Fibroblast of skin of back (primary cell): ENCODE measurements around the gene HSPA12B.
"Not testable (repeated sequence)": the region's sequence is repeated elsewhere in the genome, so short reads cannot be mapped to it uniquely, and the experiment has no call there.

ENCODE experiments used
- DNase-seq: peaks from one replicate; pipeline ENCODE4 v3.0.0-alpha.2; 2013

Gene HSPA12B

DNA sequence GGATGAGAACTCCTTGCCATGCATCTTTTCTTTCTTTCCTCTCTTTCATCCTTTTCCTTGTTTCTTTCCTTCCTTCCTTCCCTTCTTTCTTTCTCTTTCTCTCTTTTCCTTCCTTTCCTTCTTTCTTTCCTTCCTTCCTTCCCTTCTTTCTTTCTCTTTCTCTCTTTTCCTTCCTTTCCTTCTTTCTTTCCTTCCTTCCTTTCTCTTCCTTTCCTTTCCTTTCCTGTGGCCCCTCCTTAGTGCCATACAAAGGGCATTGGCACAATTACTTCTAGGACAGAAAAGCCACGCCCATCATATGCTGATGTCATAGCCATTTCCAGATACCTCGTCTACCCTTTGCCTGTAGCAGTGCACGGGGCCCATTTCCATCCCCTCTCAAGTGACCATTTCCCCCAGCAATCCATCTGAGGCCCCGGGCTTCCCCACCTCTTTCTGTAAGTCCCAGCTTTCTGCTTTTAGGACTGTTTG lies 56.2 kb downstream of the HSPA12B start:
- DNase-seq, result no peak

DNA sequence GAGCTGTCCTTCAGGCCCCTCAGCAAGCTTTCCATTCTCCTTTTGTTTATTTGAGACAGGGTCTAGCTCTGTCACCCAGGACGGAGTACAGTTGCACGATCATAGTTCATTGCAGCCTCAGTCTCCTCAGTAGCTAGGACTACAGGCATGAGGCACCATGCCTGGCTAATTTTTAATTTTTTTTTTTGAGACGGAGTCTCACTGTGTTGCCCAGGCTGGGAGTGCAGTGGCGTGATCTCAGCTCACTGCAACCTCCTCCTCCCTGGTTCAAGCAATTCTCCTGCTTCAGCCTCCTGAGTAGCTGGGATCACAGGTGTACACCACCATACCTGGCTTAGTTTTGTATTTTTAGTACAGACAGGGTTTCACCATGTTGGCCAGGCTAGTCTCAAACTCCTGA lies 56.7 kb downstream of the HSPA12B start:
- not testable (repeated sequence) for DNase-seq

DNA sequence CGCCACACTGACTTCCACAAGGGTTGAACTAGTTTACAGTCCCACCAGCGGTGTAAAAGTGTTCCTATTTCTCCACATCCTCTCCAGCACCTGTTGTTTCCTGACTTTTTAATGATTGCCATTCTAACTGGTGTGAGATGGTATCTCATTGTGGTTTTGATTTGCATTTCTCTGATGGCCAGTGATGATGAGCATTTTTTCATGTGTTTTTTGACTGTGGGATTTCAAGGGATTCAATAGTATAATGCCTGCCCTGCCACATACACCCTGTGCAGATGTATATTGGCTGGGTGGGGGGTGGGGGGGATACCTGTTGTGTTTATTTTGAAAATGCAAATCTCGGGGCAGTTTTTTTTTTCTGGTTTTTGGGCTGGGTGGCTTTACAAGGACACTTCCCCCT lies 61.7 kb downstream of the HSPA12B start:
- DNase-seq, result not testable (repeated sequence)

DNA sequence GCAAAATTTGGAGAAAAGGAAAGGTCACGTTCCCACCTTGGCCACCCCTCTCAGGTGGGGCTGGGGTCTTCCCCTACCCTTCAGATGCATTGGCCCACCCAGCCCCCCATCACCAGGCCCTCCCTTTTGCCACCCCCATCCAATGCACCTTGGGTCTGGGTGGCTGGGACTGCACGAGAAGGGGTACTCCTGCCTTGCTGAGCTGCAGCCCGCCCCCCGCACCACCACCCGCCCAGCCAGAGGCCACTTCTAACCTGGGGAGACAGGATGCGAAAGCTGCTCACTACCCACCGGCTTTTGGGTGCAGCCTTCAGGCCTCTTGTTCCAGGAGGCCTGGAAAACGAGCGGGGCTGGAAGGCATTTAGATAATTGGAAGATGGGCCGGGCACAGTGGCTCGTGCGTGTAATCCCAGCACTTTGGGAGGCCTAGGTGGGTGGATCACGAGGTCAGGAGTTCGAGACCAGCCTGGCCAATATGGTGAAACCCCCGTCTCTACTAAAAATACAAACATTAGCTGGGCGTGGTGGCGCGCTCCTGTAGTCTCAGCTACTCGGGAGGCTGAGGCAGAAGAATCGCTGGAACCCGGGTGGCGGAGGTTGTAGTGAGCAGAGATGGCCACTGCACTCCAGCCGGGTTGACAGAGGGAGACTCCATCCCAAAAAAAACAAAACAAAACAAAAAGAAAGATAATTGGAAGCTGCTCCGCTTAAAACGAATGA lies 62.4 kb downstream of the HSPA12B start:
- DNase-seq, result no peak

DNA sequence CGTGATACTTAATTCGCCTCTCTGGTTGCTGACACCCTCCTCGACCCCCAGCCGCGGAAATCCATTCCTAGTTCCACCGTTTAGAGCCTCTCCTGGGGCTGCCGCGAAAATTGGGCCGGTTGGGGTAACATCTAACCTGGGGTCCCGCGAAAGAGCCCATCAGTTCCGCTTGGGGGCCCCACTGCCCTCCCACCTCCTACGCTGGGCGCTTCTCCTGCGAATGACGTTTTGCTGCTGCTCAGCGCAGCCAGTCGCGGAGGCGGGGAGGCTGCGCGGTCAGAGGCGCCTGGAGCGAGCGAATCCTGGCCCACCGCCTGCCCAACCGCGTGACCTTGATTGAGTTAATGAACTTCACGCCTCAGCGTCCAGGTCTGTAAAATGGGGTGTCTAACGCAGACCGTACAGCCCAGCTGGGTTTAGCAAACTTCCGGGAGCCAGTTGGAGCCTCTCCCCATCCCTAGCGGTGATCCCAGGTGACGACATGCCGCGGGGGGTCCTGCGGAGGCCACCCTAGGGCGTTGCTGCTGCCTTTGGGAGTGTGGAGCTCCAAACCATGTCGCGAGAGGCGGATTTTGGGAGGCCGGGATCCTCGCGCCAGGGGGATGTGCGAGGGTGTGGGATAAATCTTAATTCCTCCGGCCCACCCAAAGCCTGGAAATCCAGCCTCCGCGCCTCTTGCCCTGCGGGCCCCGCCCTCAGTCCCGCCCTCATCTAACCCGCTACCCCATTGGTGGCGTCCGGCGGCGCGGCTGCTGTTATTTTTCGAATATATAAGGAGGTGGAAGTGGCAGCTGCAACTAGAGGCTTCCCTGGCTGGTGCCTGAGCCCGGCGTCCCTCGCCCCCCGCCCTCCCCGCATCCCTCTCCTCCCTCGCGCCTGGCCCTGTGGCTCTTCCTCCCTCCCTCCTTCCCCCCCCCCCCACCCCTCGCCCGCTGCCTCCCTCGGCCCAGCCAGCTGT lies 63.3 kb downstream of the HSPA12B start, which contains the start of gene CDC25B:
TSS of gene CDC25B (plus strand) at position 800 of the 958 bp plus-strand sequence. CDS start 222 bp downstream, outside the sequence.
- DNase-seq, result peak; percentile 95

DNA sequence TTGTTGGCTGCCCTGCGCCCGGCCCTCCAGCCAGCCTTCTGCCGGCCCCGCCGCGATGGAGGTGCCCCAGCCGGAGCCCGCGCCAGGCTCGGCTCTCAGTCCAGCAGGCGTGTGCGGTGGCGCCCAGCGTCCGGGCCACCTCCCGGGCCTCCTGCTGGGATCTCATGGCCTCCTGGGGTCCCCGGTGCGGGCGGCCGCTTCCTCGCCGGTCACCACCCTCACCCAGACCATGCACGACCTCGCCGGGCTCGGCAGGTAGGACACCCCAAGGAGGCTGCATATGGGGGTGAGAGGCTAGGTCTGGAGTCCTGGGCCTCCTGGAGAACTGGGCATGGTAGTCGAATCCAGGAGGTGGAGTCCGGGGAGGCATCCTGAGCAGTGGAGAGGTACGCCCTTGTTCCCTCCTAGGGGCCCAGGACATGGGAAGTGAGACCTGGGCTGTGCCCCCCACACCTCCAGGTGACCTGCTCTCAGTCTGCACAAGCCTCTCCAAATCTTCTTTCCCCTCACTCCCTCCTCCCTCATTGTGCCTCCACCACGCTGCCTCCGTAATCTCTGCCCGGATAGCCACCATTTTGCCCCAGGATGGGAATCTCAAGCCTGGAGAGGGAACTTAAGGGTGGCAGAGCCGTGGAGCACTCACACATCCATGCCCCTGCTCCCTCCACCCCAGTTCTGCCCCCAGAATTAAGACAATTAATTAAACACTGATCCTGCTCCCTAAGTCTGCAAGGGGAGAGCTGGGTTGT lies 64.2 kb downstream of the HSPA12B start:
- no peak for DNase-seq

DNA sequence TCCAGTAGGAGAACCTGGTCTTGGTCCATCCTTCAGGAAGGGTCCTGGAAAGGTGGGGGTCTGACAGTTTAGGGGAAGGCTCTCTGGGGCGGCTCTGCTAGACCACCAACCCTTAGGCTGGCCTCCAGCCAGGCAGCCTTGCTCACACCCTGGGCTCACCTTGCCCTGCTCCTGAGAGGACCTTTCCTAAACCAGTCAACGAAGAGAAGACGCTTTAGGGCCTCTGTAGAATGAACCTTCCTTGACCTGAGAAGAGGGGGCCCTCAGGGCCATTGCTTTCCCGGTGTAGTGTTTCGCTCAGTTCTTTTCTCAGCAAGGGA lies 64.7 kb downstream of the HSPA12B start:
- DNase-seq, result no peak

DNA sequence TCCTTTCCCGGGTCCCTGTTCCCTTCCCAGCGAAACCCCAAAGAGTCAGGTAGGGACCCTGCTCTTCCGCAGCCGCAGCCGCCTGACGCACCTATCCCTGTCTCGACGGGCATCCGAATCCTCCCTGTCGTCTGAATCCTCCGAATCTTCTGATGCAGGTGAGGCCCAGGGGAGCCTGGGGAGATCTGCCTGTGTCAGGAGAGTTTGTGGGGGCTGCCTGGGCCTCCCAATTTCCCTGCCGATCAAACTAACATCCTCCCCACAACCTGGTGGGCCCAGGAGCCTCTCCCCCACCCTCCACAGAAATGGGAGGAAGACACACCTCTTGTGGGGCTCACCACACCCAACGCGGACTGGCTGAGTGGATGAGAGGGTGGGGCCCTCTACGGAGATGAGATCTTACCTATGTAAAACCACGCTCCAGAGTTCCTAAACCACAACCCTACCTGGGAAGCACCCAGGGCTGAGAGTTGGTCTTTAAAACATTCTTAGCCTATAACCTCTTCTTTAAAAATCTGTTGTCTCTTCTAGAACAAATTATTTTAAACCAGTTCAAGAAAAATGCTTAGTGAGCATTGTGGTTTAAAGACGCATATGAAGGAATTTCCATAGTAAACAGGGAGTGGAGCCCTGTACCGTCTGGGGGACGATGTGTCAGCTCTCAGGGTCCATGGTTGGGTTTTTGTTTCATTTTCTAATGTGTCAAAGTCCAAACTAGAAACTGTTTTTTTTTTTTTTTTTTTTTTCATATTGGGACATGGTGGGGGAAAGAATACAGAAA lies 65.3 kb downstream of the HSPA12B start:
- peak; percentile 55 for DNase-seq

DNA sequence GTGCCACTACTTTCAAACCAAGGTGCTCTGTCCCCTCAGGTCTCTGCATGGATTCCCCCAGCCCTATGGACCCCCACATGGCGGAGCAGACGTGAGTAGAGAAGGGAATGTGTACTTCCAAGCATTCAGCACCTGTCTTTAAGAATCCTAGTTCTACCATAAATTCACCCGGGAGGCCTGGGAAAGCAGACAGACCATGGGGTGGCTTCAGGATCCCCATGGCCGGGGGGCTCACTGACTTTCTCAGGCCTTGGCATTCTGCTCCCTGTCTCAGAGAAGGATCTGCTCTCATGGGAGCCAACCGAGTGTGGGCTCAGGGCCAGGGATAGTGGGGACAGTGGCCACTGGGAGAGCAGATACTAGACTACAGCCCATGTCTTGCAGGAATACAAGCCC lies 65.9 kb downstream of the HSPA12B start:
- no peak for DNase-seq

DNA sequence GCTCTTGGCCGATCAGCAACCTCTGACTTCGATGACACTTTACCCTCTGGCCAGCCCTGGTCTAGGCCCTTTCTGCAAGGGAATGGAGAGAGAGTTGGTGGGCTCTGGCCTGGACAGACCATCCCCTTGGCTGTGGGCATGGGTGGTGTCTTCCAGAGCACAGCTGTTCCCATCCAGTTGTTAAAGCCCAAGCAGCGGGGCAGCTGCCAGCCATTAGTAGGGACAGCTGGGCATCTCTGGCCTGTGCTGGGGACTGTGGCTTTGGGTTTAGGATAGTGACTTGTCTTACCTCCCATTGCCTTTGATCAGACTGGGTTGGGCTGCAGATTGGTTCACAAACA lies 66.4 kb downstream of the HSPA12B start:
- no peak for DNase-seq

DNA sequence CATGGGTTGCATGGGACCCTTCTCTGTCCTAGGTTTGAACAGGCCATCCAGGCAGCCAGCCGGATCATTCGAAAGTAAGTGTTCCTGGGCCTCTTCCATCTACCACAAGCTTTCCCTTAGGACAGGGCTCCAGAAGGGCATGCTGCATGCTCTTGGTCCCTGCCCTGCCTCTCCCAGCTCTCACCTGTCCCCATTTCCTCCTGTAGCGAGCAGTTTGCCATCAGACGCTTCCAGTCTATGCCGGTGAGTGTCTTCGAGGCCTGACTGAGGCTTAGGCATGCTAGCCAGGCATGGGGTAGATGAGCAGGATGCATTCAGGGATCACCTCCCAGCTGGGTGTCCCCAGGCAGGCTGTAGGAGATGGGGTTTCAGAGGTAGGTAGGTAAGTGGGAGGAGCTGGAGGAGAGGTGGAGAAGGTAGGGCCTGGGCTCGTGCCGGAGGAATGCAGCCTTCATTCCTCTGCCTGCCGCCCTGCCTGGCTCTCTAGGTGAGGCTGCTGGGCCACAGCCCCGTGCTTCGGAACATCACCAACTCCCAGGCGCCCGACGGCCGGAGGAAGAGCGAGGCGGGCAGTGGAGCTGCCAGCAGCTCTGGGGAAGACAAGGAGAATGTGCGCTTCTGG lies 67.9 kb downstream of the HSPA12B start:
- DNase-seq, result no peak

DNA sequence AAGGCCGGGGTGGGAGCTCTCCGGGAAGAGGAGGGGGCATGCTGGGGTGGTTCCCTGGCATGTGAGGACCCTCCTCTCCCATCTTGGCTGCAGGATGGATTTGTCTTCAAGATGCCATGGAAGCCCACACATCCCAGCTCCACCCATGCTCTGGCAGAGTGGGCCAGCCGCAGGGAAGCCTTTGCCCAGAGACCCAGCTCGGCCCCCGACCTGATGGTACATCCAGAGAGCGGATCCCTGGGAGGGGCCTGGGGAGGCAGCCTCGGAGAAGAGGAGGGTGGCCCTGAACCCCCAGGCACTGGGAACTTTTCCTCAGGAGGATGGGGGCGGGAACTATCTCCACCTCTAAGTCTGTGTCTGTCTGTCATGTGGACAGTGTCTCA lies 68.4 kb downstream of the HSPA12B start:
- no peak for DNase-seq

DNA sequence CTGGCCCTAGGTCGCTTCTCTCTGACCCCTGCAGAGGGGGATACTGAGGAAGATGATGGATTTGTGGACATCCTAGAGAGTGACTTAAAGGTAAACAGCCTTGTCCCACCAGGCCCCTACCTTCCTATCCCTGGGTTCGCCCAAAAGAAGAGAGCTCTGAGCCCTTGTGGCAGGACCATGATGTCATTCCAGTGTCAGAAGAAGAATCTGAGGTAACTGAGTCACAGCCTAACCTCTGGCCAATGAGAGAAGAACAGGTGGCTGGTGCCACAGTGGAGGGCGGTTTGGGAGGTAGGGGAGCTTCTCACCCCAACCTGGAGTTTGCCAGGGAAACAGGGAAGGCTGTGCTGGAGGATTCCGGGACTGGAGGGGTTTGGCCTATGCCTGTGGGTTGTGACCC lies 68.8 kb downstream of the HSPA12B start:
- DNase-seq, result no peak

DNA sequence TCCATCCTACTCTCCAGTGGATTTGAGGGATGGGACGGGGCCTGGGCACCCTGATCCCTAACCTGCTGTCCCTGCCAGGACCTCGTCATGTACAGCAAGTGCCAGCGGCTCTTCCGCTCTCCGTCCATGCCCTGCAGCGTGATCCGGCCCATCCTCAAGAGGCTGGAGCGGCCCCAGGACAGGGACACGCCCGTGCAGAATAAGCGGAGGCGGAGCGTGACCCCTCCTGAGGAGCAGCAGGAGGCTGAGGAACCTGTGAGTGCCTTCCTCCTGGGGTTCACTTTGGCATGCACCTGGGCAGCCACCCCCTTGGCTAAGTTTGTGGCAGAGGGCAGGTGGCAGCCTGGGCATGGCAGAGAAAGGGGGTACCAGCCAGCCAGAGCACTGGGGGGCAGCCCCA lies 69.4 kb downstream of the HSPA12B start:
- DNase-seq, result no peak
